RWPE1 (cell line): ENCODE measurements around the gene WWOX.
A peak's percentile ranks its signal among the peaks of the same experiment; 100 is the strongest.

ENCODE experiments used
- CTCF ChIA-PET: fragments of 350-600 bp; sonication (Branson Sonifier 250); formaldehyde crosslinking; extraction: SDS; loops from one replicate; lab custom pipeline; 2021; lab: Yijun Ruan, JAX
- POLR2A ChIA-PET: fragments of 400-600 bp; formaldehyde crosslinking; extraction: SDS; loops from one replicate; lab custom pipeline; 2020; ENCODE audit warnings: antibody characterized with exemption; ENCODE audit not compliant: low non-redundant PET; lab: Yijun Ruan, JAX
- DNase-seq: peaks from one replicate; pipeline ENCODE4 v3.0.0; 2012; ENCODE audit warnings: low spot score
- H3K27ac ChIP-seq: fragments of 450-650 bp; 2 replicates; pipeline ENCODE4 v1.5.1; 2017
- CTCF ChIP-seq: fragments of 450-650 bp; conservative IDR thresholded peaks from 2 replicates; pipeline ENCODE4 v1.5.1; 2017; ENCODE audit warnings: low read depth, mild to moderate bottlenecking

Gene WWOX

DNA sequence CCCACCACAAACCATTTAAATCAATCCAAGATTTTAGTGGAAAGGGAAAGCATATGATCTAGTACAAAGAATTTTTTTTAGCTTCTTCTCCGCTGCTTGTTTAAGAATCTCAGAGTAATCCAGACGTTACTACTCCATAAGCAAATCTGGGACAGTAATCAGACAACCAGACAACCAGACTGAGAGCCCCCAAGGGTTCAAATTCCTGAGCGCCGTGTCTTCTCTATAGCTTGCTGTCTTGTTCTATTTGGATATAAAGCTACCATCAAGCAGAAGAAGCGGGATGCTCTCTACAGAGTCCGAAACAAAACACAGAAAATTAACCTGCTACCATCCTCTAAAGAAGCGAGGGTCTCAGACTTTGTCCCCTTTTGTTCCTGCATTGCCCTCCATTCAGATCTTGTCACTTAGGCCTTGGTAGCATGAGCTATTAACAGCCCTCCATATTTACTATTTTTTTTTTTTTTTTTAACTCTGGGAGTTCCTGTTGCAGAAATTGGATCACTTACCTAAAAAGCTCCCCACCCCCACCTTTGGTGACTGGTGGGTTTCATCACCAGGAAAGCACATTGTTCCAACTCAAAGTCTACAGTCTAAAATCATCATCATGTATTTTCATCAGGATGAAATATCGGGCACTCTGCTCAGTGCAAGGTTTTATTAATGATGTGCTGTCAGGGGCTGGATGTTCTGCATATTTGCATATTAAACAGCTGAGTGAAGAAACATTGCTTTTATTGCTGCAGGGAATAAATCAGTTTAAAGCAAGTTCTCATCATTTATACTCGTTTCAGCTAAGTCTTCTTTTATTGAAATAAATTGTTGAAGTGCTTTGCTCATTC is 576.7 kb downstream of the WWOX start:
- no peak for DNase-seq
- ChIA-PET POLR2A (no interaction called here), CTCF (interaction anchor here (1.0 kb wide), 1 partner anchor 141 kb away, joined by 3 read pairs; no protein-coding TSS in a partner anchor)

DNA sequence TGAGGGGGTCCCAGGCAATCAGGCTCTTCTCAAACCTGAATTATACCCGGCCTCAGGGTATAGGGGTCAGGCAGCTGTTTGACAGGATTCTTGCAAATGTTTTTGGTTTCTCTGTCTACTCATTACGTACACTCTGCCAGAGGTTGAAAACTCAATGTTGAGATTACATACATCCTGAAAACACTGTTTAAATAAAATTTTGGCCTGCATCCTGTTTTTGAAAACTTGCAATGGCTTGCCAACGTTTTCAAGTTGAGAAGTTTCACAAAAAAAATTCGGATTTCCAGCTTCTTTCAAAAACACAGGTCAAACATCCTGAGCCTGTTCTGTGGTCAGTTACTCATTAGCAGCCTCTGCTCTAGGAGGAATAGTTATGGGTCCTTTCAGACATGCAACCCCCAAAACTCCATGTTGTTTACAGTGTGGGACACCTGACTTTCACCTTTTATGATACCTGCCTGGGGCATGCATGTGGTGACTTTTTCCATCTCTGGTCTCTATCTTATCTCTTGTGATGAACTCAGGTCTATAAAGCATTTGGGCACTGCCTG is 577.8 kb downstream of the WWOX start:
- DNase-seq: no peak
- ChIA-PET CTCF (interaction anchor here (0.7 kb wide), 1 partner anchor 28 kb away, joined by 4 read pairs; no protein-coding TSS in a partner anchor), POLR2A (no interaction called here)
- H3K27ac ChIP-seq: no peak overlapping the region
- no peak for TF ChIP-seq CTCF

More for the DNA sequence above, 576.7 kb downstream of the WWOX start:
- no peak overlapping the region for H3K27ac ChIP-seq
- no peak for TF ChIP-seq CTCF

DNA sequence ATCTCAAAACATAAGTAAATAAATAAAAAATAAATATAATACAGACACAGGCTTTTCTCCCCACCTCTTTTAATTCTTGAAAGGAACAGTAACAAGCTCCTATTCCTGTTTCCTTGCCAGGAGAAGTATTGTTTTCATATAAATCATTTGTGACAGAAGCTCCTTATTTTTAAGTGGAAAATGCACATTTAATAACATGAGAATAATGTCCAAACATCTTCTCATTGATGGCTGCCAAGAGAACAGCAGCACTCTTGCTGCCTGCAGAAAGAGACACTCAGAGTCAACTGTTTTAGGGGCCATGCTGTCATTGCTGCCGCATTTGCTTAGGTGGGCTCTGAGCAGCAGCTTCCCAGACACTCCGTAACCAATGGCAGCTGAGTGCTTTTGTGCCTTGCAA is 580.1 kb downstream of the WWOX start:
- DNase-seq: no peak
- ChIA-PET CTCF (interaction anchor here (0.7 kb wide), 1 partner anchor 11 kb away, joined by 4 read pairs; no protein-coding TSS in a partner anchor), POLR2A (no interaction called here)
- H3K27ac ChIP-seq: no peak overlapping the region
- TF ChIP-seq CTCF: no peak

- DNase-seq: no peak
- ChIA-PET POLR2A (no interaction called here), CTCF (interaction anchor here (0.7 kb wide), 2 partner anchors 12 to 176 kb away, joined by 3 read pairs; no protein-coding TSS in a partner anchor)
- no peak for TF ChIP-seq CTCF
- no peak overlapping the region for H3K27ac ChIP-seq
Observed at GRCh38 chr16:78681743-78682142, 582.3 kb downstream of the WWOX start.

DNA sequence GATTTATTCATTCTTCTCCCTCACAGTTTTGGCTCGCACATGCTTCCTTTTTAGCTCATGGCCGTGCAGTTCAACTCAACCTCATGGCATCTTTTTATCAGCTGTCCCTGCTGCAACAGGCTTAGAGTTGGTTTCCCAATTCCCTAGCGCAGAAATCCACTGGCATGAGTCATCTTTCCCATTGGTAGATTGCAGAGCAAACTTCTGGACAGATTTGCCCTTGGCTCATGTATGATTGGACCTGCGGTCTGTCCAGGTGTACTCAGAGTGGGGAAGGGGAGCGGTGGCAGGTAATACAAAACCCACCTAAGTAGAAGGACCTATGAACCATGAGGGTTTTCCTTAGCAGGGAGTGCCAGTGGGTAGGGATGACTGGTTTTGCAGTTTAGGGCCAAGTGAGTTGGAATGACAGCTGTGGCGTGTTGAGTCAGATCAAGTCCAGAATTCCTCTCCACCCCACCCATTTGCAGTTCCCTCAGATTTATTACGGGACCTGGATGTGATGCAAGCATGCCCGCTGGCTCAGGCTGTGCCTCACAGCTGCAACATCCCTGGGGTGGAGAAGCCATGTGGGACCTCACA is 584.7 kb downstream of the WWOX start:
- POLR2A ChIA-PET: no interaction called here
- peak overlapping the region; percentile 96 for H3K27ac ChIP-seq
- TF ChIP-seq CTCF: no peak
- CTCF ChIA-PET: no interaction called here
- peak; percentile 91 for DNase-seq

GRCh38 chr16:78684655-78685375 is 585.4 kb downstream of the WWOX start:
- peak overlapping the region; percentile 96 for H3K27ac ChIP-seq
- CTCF ChIA-PET: no interaction called here
- POLR2A ChIA-PET: no interaction called here
- no peak for TF ChIP-seq CTCF
- peak; percentile 4 for DNase-seq
